Naive B cell (primary cell): Measurements from ENCODE around the gene EXT2. TPM values are rescaled to one million over a fixed set of nuclear protein-coding genes. Genes with fewer than 3 reads are reported as not detected.

Source experiments
- ATAC-seq, 2 donors: fragments of 150-1000 bp; cut with Tn5 transposase; 2 replicates each; pipeline ENCODE4 v1.10.0; 2021; ENCODE audit warnings: low read depth in 2 of 2, mild to moderate bottlenecking in 2 of 2, moderate library complexity in 2 of 2
- DNase-seq: peaks from one replicate; pipeline ENCODE4 v3.0.0; 2022
- H3K27ac Mint-ChIP-seq, 6 donors: one replicate each; pipeline ENCODE4 v1.8.0; 2020 to 2022; ENCODE audit warnings: mild to moderate bottlenecking in 6 of 6, mixed read lengths in 6 of 6, moderate library complexity in 5 of 6, inconsistent platforms in 2 of 6
- H3K27me3 Mint-ChIP-seq, 3 donors: one replicate each; pipeline ENCODE4 v1.8.0; 2021 to 2022; ENCODE audit warnings: mixed read lengths in 3 of 3, mild to moderate bottlenecking in 1 of 3
- H3K36me3 Mint-ChIP-seq, 2 donors: one replicate each; pipeline ENCODE4 v1.8.0; 2020 to 2022; ENCODE audit warnings: mixed read lengths in 2 of 2, inconsistent platforms in 1 of 2, mild to moderate bottlenecking in 1 of 2
- H3K4me1 Mint-ChIP-seq, 3 donors: one replicate each; pipeline ENCODE4 v1.8.0; 2020 to 2022; ENCODE audit warnings: mixed read lengths in 3 of 3, inconsistent platforms in 1 of 3, mild to moderate bottlenecking in 1 of 3, moderate library complexity in 1 of 3
- H3K4me3 Mint-ChIP-seq, 8 donors: one replicate each; pipeline ENCODE4 v1.8.0; 2020 to 2022; ENCODE audit warnings: mild to moderate bottlenecking in 8 of 8, mixed read lengths in 8 of 8, moderate library complexity in 8 of 8, inconsistent platforms in 2 of 8
- H3K9me3 Mint-ChIP-seq, 7 donors: one replicate each; pipeline ENCODE4 v1.8.0; 2020 to 2022; ENCODE audit warnings: mixed read lengths in 7 of 7, mild to moderate bottlenecking in 5 of 7, inconsistent platforms in 2 of 7, moderate library complexity in 1 of 7
- polyA plus RNA-seq, 6 donors: library from polyadenylated mRNA; unstranded; fragments of 300-500 nt; fragmentation: Illumina TruSeq; gene quantifications; one replicate each; pipeline ENCODE4 v1.2.3, GENCODE V29; 2021; ENCODE audit warnings: low read depth in 6 of 6

Gene EXT2
- polyA plus RNA-seq, 6 donors from 2014 or later = 26.5 to 34.1 (median 29.7) TPM

DNA sequence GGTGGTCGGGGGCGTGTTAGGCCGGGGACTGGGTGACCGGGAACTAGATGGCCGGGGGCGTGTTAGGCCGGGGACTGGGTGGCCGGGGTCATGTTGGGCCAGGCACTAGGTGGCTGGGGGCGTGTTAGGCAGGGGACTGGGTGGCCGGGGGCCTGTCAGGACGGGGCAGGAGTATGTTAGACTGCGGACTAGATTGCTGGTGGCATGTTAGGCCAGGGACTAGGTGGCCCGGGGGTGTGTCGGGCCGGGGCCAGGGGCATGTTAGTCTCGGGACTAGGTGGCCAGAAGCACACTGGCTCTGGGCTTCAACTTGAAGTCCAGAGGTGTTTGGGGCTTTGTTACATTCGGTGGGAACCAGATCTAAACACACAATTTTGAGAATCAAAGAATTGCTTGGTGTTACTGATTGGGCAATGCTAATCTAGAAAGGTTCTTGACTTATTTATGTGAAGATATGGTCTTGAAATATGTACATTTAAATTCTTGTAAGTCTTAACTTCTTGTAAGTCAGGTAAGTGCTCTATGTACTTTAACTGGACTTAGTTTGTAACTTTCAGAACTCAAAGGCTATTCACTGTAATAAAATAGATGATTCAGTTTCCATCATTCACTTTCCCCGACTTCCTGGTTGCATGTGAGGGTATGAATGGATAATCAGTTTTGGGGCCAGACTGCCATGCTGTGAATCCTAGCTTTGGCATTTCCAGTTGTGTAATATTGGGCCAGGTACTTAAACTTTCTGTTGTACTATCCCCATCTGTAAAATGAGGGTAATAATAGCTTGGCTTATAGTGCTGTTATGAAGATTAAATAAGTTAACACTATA is 1.1 kb downstream of the EXT2 start:
- H3K27ac Mint-ChIP-seq = peak overlapping the region; percentile 22 to 87 (median 68)
- no peaks in the 10 kb centered on the region for H3K36me3 Mint-ChIP-seq
- no peak for DNase-seq
- H3K4me3 Mint-ChIP-seq = peak overlapping the region; percentile 80 to 96 (median 90)
- H3K27me3 Mint-ChIP-seq = no peaks in the 10 kb centered on the region
- H3K4me1 Mint-ChIP-seq = peaks cover 19 to 41% (median 31%) of the 10 kb centered on the region in 3 donors
- H3K9me3 Mint-ChIP-seq = no peaks in the 10 kb centered on the region
- ATAC-seq = no peak

- Mint-ChIP-seq H3K9me3 (no peaks in the 10 kb centered on the region), H3K27ac (no peak overlapping the region), H3K4me3 (peak overlapping the region in 1 of 8 donors; percentile 83), H3K27me3 (no peaks in the 10 kb centered on the region), H3K4me1 (peaks cover 27 to 49% (median 37%) of the 10 kb centered on the region in 3 donors), H3K36me3 (no peaks in the 10 kb centered on the region)
- DNase-seq (no peak), ATAC-seq (no peak)
Observed at GRCh38 chr11:44097821-44098220, 2.3 kb downstream of the EXT2 start.

DNA sequence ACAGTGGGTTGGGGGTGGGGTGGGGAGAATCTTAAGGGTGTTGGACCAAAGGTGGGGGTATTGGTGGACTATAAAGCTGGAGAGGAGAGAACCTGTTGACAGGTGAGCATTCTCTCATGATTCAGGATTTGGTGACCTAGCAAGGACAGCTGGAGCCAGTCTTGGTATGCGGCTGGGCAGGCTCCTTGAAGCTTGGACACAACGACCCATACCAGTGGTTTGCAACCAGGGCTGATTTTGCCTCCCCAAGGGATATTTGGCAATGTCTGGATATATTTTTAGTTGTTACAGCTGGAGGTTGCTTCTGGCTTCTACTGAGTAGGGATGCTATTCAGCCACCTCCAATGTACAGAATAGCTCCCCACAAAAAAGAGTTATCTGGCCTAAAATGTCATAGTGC is 5.6 kb downstream of the EXT2 start:
- no peak overlapping the region for H3K4me3 Mint-ChIP-seq
- H3K9me3 Mint-ChIP-seq = no peaks in the 10 kb centered on the region
- no peaks in the 10 kb centered on the region for H3K36me3 Mint-ChIP-seq
- H3K4me1 Mint-ChIP-seq = peaks cover 22 to 35% (median 26%) of the 10 kb centered on the region in 3 donors
- H3K27me3 Mint-ChIP-seq = no peaks in the 10 kb centered on the region
- no peak for DNase-seq
- H3K27ac Mint-ChIP-seq = peak overlapping the region in 1 of 6 donors; percentile 12
- ATAC-seq = no peak

DNA sequence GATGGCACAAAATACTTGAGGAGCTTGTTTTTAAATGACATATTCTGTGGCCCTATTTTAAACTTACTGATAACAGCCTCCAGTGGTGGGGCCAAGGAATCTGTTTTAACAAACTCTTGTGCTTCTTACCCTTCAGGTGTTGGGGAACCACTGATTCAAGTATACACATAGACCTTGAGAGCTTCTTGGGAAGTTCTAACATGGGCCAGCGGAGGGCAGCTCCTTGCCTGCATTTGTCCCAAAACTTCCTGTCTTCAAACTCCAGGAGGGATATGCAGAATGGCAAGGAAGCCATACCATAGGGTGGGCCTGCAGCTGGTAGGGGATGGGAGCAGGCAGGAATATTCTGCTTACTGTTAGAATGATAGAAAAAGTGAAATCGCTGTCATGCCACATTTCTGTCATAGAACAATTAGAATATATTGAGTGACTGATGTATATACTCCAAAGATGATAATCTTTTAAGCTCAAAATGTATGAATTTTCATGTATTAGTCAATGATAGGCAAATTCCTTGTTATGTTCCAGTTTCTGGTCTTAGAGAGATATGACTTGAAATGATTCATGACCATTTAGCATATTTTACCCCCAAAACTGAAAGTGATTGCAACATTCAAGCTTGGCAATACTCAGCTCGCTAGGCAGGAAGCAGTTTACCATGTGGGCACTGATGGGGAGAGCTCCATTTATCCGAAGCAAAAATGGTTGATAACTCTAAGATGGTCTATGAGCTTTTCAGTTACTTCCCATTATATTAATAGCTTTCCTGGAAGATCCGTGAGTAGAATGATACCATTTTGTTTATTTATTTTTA is 9.2 kb downstream of the EXT2 start:
- Mint-ChIP-seq H3K9me3 (no peaks in the 10 kb centered on the region), H3K4me1 (peaks cover 9 to 20% (median 18%) of the 10 kb centered on the region in 3 donors), H3K27ac (peak overlapping the region in 2 of 6 donors; percentile 32 to 39), H3K36me3 (no peaks in the 10 kb centered on the region), H3K27me3 (no peaks in the 10 kb centered on the region), H3K4me3 (no peak overlapping the region)
- DNase-seq = no peak
- no peak for ATAC-seq

- Mint-ChIP-seq H3K4me1 (peaks cover 8 to 13% (median 8%) of the 10 kb centered on the region in 3 donors), H3K36me3 (peaks cover 8 to 14% of the 10 kb centered on the region in 2 donors), H3K9me3 (no peaks in the 10 kb centered on the region), H3K4me3 (no peak overlapping the region), H3K27ac (peak overlapping the region in 1 of 6 donors; percentile 8), H3K27me3 (no peaks in the 10 kb centered on the region)
- ATAC-seq = no peak
- no peak for DNase-seq
Observed at GRCh38 chr11:44108260-44108659, 12.8 kb downstream of the EXT2 start.

GRCh38 chr11:44110231-44110679 is 14.8 kb downstream of the EXT2 start:
- DNase-seq (peak; percentile 37), ATAC-seq (peak; percentile 87 to 93)
- Mint-ChIP-seq H3K27ac (peak overlapping the region in 3 of 6 donors; percentile 16 to 76 (median 64)), H3K36me3 (peaks cover 8 to 24% of the 10 kb centered on the region in 2 donors), H3K4me1 (peaks cover 6 to 11% (median 8%) of the 10 kb centered on the region in 3 donors), H3K27me3 (no peaks in the 10 kb centered on the region), H3K4me3 (no peak overlapping the region), H3K9me3 (no peaks in the 10 kb centered on the region)

DNA sequence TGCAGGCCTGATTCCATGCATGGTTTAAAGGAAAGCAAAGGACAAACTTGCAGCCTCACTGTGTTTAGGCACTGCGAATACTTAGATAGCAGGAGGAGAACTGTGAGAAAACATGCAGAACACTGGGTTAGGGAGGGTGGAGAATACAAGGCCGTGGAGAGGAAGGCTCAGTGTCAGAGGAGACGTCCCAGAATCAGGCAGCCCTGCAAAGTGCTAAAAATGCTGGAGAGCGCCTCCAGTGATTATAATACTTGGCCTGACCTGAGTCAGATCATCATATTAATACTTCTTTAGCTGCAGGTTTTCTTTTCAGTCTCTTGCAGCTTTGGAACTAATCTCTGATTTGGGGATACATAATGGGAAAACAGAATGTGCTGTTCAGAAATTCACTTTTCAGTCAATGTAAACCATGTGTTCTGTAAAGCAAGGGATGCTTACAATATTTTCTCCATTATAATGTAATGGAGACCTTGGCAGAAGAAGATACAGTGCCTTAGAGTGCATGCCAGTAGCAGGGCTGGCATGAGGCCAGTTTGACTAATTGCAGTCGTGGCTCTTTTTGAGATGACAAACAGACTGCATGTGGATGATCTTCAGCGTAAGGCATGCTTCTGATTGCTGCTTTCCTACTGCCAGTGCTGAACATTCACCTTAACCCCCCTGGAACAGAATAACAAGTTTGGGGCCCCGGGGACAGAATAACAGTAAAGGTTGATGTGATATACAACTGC is 16.8 kb downstream of the EXT2 start:
- peak overlapping the region in 1 of 6 donors; percentile 34 for H3K27ac Mint-ChIP-seq
- no peaks in the 10 kb centered on the region for H3K9me3 Mint-ChIP-seq
- H3K4me1 Mint-ChIP-seq = peaks cover 6 to 8% (median 7%) of the 10 kb centered on the region in 3 donors
- no peaks in the 10 kb centered on the region for H3K27me3 Mint-ChIP-seq
- H3K36me3 Mint-ChIP-seq = peaks cover 8 to 24% of the 10 kb centered on the region in 2 donors
- DNase-seq (no peak), ATAC-seq (no peak)
- H3K4me3 Mint-ChIP-seq = no peak overlapping the region

DNA sequence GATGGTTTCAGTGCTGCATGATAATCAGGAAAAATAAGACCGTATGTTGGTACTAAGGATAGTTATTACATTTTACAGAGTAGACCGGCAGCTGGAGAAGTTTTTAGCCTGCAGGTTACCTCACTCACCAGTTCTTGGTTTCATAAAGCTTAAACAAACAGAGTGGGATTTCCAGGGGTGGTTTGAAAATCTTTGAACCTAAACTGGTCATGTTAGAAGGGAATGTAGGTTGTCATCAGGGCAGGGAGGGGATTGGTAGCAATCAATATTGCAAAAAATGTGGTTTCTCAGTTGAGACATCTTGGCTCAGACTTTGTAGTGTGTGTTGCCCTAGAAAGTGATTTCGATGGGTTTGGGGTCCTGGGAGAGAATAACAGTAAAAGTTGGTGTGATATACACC is 17.5 kb downstream of the EXT2 start:
- Mint-ChIP-seq H3K36me3 (peaks cover 8 to 24% of the 10 kb centered on the region in 2 donors), H3K4me3 (no peak overlapping the region), H3K27ac (peak overlapping the region in 1 of 6 donors; percentile 34), H3K4me1 (peaks cover 6 to 8% (median 7%) of the 10 kb centered on the region in 3 donors), H3K27me3 (no peaks in the 10 kb centered on the region), H3K9me3 (peaks cover 0 to 2% (median 0%) of the 10 kb centered on the region in 7 donors)
- ATAC-seq (no peak), DNase-seq (no peak)

GRCh38 chr11:44113572-44113971 is 18.1 kb downstream of the EXT2 start:
- Mint-ChIP-seq H3K36me3 (peaks cover 12 to 24% of the 10 kb centered on the region in 2 donors), H3K27me3 (no peaks in the 10 kb centered on the region), H3K9me3 (peaks cover 0 to 2% (median 0%) of the 10 kb centered on the region in 7 donors), H3K4me1 (peaks cover 6 to 8% (median 7%) of the 10 kb centered on the region in 3 donors), H3K27ac (no peak overlapping the region), H3K4me3 (no peak overlapping the region)
- no peak for ATAC-seq
- DNase-seq = no peak

DNA sequence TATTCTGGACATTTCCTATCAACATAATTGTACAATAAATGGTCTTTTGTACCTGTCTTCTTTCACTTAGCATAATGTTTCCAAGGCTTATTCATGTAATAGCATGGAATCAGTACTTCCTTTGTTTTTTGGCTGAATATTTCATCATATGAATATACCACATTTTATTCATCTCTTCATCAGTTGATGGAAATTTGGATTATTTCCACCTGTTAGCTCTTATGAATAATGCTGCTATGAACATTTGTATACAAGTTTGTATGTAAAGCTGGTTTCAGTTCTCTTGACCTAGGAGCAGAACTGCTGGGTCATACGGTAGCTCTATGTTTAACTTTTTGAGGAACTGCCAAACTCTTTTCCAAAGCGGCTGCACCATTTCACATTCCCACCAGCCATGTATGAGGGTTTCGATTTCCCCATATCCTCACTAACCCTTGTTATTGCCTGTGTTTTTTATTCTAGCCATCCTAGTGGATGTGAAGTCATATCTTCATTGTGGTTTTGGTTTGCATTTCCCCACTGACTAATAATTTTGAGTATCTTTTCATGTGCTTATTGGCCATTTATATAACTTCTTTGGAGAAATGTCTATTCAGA is 20.9 kb downstream of the EXT2 start:
- H3K27me3 Mint-ChIP-seq = no peaks in the 10 kb centered on the region
- DNase-seq (no peak), ATAC-seq (no peak)
- peaks cover 23 to 24% of the 10 kb centered on the region in 2 donors for H3K36me3 Mint-ChIP-seq
- H3K27ac Mint-ChIP-seq = no peak overlapping the region
- peaks cover 0 to 2% (median 0%) of the 10 kb centered on the region in 7 donors for H3K9me3 Mint-ChIP-seq
- H3K4me1 Mint-ChIP-seq = no peaks in the 10 kb centered on the region
- H3K4me3 Mint-ChIP-seq = no peak overlapping the region

DNA sequence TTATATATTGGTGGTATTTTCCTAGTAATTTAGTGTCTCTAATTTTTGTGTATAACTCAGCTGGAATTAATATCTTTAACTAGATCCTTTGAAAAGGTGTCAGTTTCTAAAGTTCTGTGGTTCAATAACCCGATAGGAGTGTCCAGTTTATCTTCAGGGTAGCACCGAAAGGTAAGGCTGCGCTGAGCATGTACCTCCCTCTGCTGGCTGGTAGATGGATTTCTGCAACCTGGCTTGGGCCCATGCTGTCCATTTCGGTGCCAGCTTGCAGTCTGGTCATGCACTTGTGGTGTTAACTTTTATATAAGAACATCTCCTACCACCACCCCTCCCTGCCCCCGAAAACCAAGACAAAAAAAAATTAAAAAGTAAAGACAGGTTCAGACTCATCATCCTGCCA is 24.7 kb downstream of the EXT2 start:
- peaks cover 24 to 26% of the 10 kb centered on the region in 2 donors for H3K36me3 Mint-ChIP-seq
- H3K4me1 Mint-ChIP-seq = peaks cover 0 to 10% (median 0%) of the 10 kb centered on the region in 3 donors
- no peak for ATAC-seq
- DNase-seq = no peak
- H3K4me3 Mint-ChIP-seq = no peak overlapping the region
- H3K9me3 Mint-ChIP-seq = peaks cover 0 to 2% (median 0%) of the 10 kb centered on the region in 7 donors
- H3K27ac Mint-ChIP-seq = no peak overlapping the region
- H3K27me3 Mint-ChIP-seq = no peaks in the 10 kb centered on the region

DNA sequence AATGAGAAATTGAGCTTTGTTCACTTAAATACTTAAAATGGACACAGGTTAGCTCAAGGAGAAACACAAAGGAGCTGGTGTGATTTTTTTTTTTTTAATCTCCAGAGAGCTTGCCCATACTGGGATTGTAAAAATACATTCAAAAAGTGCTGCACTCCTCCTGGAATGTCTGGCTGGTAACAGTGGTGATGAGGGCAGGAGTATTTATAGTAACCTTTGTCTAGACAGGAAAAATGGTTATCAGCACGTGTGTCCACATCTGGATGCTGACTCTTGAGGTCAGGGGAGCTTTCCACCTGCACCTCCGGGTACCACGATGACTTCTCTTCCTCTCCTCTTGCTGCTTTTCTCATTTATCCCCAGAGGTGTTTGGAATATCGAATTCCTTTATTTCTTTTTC is 30.1 kb downstream of the EXT2 start:
- DNase-seq (no peak), ATAC-seq (no peak)
- H3K36me3 Mint-ChIP-seq = peaks cover 46 to 63% of the 10 kb centered on the region in 2 donors
- no peaks in the 10 kb centered on the region for H3K9me3 Mint-ChIP-seq
- H3K27me3 Mint-ChIP-seq = no peaks in the 10 kb centered on the region
- no peak overlapping the region for H3K27ac Mint-ChIP-seq
- H3K4me1 Mint-ChIP-seq = peaks cover 0 to 16% (median 0%) of the 10 kb centered on the region in 3 donors
- H3K4me3 Mint-ChIP-seq = no peak overlapping the region

GRCh38 chr11:44126304-44126703 is 30.8 kb downstream of the EXT2 start:
- Mint-ChIP-seq H3K36me3 (peaks cover 46 to 65% of the 10 kb centered on the region in 2 donors), H3K27ac (no peak overlapping the region), H3K4me1 (peaks cover 0 to 16% (median 0%) of the 10 kb centered on the region in 3 donors), H3K4me3 (no peak overlapping the region), H3K27me3 (no peaks in the 10 kb centered on the region), H3K9me3 (no peaks in the 10 kb centered on the region)
- ATAC-seq (no peak), DNase-seq (no peak)
